Astrocyte (in vitro differentiated cells and primary cell): ENCODE results near the gene ZC3HAV1.

Experiments
- CTCF ChIP-seq: IDR thresholded peaks from 2 replicates; pipeline ENCODE4 v1.5.1; 2011; ENCODE audit warnings: low read depth, mild to moderate bottlenecking, inconsistent platforms, low read length, moderate library complexity; ENCODE audit not compliant: insufficient read depth
- EZH2 ChIP-seq: IDR thresholded peaks from 2 replicates; pipeline ENCODE4 v1.6.1; 2012; ENCODE audit warnings: mild to moderate bottlenecking, low read length, inconsistent platforms; ENCODE audit not compliant: insufficient read depth

GRCh38 chr7:139112316-139112715 lies 2.8 kb upstream of the ZC3HAV1 start:
- TF ChIP-seq CTCF (no peak), EZH2 (no peak)
